Subcutaneous abdominal adipose tissue (tissue), 5 donors: ENCODE results near the gene CP.

ENCODE experiments used
- H3K27ac ChIP-seq: one replicate; pipeline ENCODE4 v1.7.0; 2013; ENCODE audit warnings: low read depth, mild to moderate bottlenecking, inconsistent platforms, low read length, moderate library complexity
- H3K27me3 ChIP-seq, 5 donors: one replicate each; pipeline ENCODE4 v1.7.0; 2013; ENCODE audit warnings: low read length in 5 of 5, inconsistent platforms in 1 of 5; ENCODE audit not compliant: control insufficient read depth in 5 of 5, insufficient read depth in 4 of 5
- H3K36me3 ChIP-seq, 5 donors: one replicate each; pipeline ENCODE4 v1.7.0; 2013; ENCODE audit warnings: low read length in 5 of 5; ENCODE audit not compliant: control insufficient read depth in 5 of 5, insufficient read depth in 5 of 5
- H3K4me1 ChIP-seq, 5 donors: one replicate each; pipeline ENCODE4 v1.7.0; 2013; ENCODE audit warnings: low read length in 5 of 5, mild to moderate bottlenecking in 3 of 5, moderate library complexity in 1 of 5; ENCODE audit not compliant: control insufficient read depth in 5 of 5, insufficient read depth in 5 of 5
- H3K4me3 ChIP-seq, 5 donors: one replicate each; pipeline ENCODE4 v1.7.0; 2013; ENCODE audit warnings: low read length in 5 of 5, low read depth in 1 of 5
- H3K9ac ChIP-seq, 5 donors: one replicate each; pipeline ENCODE4 v1.7.0; 2013; ENCODE audit warnings: low read length in 5 of 5, mild to moderate bottlenecking in 4 of 5, moderate library complexity in 3 of 5
- H3K9me3 ChIP-seq, 5 donors: one replicate each; pipeline ENCODE4 v1.7.0; 2013; ENCODE audit warnings: low read length in 5 of 5; ENCODE audit not compliant: control insufficient read depth in 5 of 5
- donor health status: healthy.
- donor health status: healthy.
- donor health status: healthy.
- donor health status: healthy.
- donor health status: healthy.

The CP gene

GRCh38 chr3:149167898-149168297, 53.7 kb downstream of the CP start:
- Histone ChIP-seq H3K27me3 (no peaks in the 10 kb centered on the region), H3K9ac (no peak overlapping the region), H3K27ac (no peak overlapping the region), H3K9me3 (no peaks in the 10 kb centered on the region), H3K4me3 (no peak overlapping the region), H3K4me1 (no peaks in the 10 kb centered on the region), H3K36me3 (peaks cover 35 to 60% (median 49%) of the 10 kb centered on the region in 5 donors)

- Histone ChIP-seq H3K4me3 (no peak overlapping the region), H3K27me3 (no peaks in the 10 kb centered on the region), H3K9me3 (no peaks in the 10 kb centered on the region), H3K4me1 (no peaks in the 10 kb centered on the region), H3K36me3 (peaks cover 28 to 78% (median 48%) of the 10 kb centered on the region in 5 donors), H3K27ac (no peak overlapping the region), H3K9ac (no peak overlapping the region)
Observed at GRCh38 chr3:149163066-149163465, 58.6 kb downstream of the CP start.

GRCh38 chr3:149162007-149162406, 59.6 kb downstream of the CP start:
- Histone ChIP-seq H3K4me3 (no peak overlapping the region), H3K9ac (no peak overlapping the region), H3K36me3 (peaks cover 32 to 82% (median 48%) of the 10 kb centered on the region in 5 donors), H3K4me1 (no peaks in the 10 kb centered on the region), H3K27ac (no peak overlapping the region), H3K9me3 (no peaks in the 10 kb centered on the region), H3K27me3 (no peaks in the 10 kb centered on the region)

DNA sequence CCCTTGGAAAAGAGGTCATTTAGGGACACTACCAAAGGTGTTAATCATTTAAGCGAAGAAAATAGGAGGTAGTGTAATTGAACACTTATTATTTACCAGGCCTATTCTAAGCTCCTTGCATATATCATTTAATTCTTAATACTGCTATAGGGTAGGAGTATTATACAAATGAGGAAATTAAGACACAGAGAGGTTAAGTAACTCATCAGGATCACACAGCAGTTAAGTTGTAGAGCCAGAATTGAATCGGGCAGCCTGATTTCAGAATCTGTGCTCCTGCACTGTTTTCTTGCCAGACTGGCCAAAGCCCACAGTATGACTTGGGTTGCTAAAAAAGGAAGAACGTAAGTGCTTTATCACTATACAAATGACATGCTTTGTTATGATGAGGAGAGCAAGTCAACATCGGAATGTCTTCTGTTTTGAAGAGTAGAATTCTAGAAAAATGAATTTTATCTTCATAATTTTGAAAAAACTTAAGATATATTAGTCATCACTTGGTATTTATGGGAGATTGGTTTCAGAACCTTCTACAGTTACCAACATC, 60.8 kb downstream of the CP start:
- Histone ChIP-seq H3K9me3 (no peaks in the 10 kb centered on the region), H3K36me3 (peaks cover 29 to 79% (median 50%) of the 10 kb centered on the region in 5 donors), H3K27ac (no peak overlapping the region)

GRCh38 chr3:149153402-149153801, 68.2 kb downstream of the CP start:
- peaks cover 0 to 11% (median 3%) of the 10 kb centered on the region in 5 donors for H3K4me1 ChIP-seq
- no peak overlapping the region for H3K9ac ChIP-seq
- H3K36me3 ChIP-seq: peaks cover 27 to 55% (median 35%) of the 10 kb centered on the region in 5 donors
- no peaks in the 10 kb centered on the region for H3K27me3 ChIP-seq
- H3K4me3 ChIP-seq: no peak overlapping the region
- no peaks in the 10 kb centered on the region for H3K9me3 ChIP-seq
- H3K27ac ChIP-seq: no peak overlapping the region

More for the DNA sequence above, 60.8 kb downstream of the CP start:
- Histone ChIP-seq H3K4me1 (no peaks in the 10 kb centered on the region), H3K9ac (no peak overlapping the region), H3K27me3 (no peaks in the 10 kb centered on the region), H3K4me3 (no peak overlapping the region)

DNA sequence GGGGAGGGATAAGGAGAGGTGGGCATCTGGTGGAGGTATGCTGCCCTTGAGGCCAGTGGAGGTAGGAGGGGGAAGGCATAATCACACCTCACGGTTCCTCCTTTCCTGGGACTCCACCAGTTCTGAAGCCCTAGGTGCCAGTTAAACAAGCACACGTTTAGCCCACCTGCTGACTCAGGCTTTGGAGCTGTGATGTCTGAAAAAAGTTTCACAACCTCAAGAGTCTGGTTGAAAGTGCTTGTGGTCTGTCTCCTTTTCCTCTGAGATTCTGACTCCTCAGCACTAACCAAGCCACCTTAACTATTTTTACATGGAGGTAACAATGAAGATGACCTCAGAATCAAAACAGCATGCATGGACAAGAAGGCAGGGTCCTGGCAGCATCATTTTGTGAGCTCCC, 69.2 kb downstream of the CP start:
- Histone ChIP-seq H3K9me3 (no peaks in the 10 kb centered on the region), H3K27ac (no peak overlapping the region), H3K36me3 (peaks cover 20 to 46% (median 35%) of the 10 kb centered on the region in 5 donors), H3K27me3 (no peaks in the 10 kb centered on the region), H3K9ac (no peak overlapping the region), H3K4me3 (no peak overlapping the region), H3K4me1 (peaks cover 0 to 11% (median 3%) of the 10 kb centered on the region in 5 donors)

GRCh38 chr3:149151843-149152242, 69.8 kb downstream of the CP start:
- H3K27ac ChIP-seq: no peak overlapping the region
- H3K4me1 ChIP-seq: peaks cover 0 to 12% (median 3%) of the 10 kb centered on the region in 5 donors
- peak overlapping the region in 1 of 5 donors; percentile 20 for H3K9ac ChIP-seq
- no peaks in the 10 kb centered on the region for H3K9me3 ChIP-seq
- H3K4me3 ChIP-seq: no peak overlapping the region
- no peaks in the 10 kb centered on the region for H3K27me3 ChIP-seq
- peaks cover 15 to 42% (median 32%) of the 10 kb centered on the region in 5 donors for H3K36me3 ChIP-seq

DNA sequence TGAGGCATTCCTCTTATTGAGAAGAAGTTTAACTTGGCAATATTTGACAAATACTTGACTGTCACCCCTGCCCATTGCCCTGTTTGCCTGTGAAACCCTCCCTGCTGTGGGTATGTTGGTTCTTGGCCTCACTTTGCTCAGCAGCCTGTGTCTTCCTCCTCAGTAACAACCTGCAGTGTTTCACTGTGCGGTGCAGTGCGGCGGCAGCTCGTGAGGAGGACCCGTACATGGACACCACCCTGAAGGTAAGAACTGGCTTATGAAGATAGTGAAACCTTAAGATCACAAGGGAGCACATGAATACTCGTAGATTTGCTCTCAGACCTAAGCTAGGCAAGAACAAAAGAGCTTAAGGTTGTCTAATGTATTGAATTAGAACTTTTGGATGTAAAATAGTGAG, 71.2 kb downstream of the CP start:
- Histone ChIP-seq H3K4me3 (no peak overlapping the region), H3K9ac (no peak overlapping the region), H3K36me3 (peaks cover 12 to 39% (median 29%) of the 10 kb centered on the region in 5 donors), H3K9me3 (no peaks in the 10 kb centered on the region), H3K27me3 (no peaks in the 10 kb centered on the region), H3K4me1 (peaks cover 0 to 22% (median 3%) of the 10 kb centered on the region in 5 donors), H3K27ac (no peak overlapping the region)

DNA sequence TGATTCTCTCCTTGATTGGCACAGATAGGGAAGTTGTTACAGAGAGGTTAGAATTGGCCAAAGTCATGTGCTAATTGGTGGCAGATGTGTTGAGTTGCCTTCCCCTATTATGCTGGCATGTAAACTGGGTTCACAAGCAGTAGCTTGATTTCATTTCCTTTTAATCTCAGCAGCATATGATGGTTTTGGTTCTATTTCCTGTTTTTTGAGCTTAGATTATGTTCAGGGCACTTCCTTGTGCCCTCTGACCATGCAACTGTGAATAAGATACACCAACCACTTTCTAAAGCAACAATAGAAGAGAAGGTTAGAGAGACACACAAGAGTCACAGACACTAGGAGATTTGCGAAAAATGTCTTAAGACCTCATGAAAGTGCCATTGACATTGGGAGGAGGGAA, 75.7 kb downstream of the CP start:
- Histone ChIP-seq H3K27me3 (no peaks in the 10 kb centered on the region), H3K9ac (no peak overlapping the region), H3K4me1 (peaks cover 0 to 14% (median 2%) of the 10 kb centered on the region in 5 donors), H3K27ac (peak overlapping the region; percentile 25), H3K9me3 (no peaks in the 10 kb centered on the region), H3K4me3 (no peak overlapping the region), H3K36me3 (peaks cover 17 to 31% (median 22%) of the 10 kb centered on the region in 5 donors)

GRCh38 chr3:149145356-149145755, 76.3 kb downstream of the CP start:
- peaks cover 16 to 32% (median 18%) of the 10 kb centered on the region in 5 donors for H3K36me3 ChIP-seq
- H3K4me1 ChIP-seq: peaks cover 0 to 14% (median 2%) of the 10 kb centered on the region in 5 donors
- no peak overlapping the region for H3K4me3 ChIP-seq
- H3K27me3 ChIP-seq: no peaks in the 10 kb centered on the region
- no peak overlapping the region for H3K9ac ChIP-seq
- H3K9me3 ChIP-seq: no peaks in the 10 kb centered on the region
- H3K27ac ChIP-seq: no peak overlapping the region
